Erythroblast (primary cell): Measurements from ENCODE around the gene RAP1GAP2.

Source experiments
- DNase-seq, 2 experiments: peaks; one replicate each; lab custom pipeline; 2025; lab: John Stamatoyannopoulos, UW
- GATA1 ChIP-seq: IDR thresholded peaks from 2 replicates; pipeline ENCODE4 v1.6.1; 2011; ENCODE audit warnings: low read depth, mild to moderate bottlenecking, control low read depth, low read length, moderate library complexity
- POLR2A ChIP-seq: IDR thresholded peaks from 2 replicates; pipeline ENCODE4 v1.6.1; 2011; ENCODE audit warnings: mild to moderate bottlenecking, low read length

The RAP1GAP2 gene

DNA sequence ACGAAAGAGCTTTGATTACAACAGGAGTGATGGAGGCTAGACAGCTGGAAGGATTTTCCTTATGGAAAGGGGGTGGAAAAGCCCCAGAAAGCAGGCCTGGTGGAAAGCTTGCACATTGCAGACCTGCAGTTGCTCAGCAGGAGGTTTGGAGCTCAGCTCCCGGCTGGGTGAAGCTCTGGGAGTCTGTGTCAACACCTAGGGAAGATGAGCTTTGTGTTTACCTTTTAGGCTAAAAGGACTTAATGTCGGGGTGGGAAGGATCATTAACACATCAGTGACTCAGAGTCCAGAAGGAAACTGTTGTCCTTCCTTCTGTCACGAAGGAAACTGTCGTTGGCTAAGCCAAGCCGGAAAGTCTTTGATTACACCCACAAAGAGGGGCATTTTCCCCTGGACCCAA is 48.2 kb downstream of the RAP1GAP2 start:
- TF ChIP-seq POLR2A (no peak), GATA1 (no peak)
- DNase-seq = no peak

DNA sequence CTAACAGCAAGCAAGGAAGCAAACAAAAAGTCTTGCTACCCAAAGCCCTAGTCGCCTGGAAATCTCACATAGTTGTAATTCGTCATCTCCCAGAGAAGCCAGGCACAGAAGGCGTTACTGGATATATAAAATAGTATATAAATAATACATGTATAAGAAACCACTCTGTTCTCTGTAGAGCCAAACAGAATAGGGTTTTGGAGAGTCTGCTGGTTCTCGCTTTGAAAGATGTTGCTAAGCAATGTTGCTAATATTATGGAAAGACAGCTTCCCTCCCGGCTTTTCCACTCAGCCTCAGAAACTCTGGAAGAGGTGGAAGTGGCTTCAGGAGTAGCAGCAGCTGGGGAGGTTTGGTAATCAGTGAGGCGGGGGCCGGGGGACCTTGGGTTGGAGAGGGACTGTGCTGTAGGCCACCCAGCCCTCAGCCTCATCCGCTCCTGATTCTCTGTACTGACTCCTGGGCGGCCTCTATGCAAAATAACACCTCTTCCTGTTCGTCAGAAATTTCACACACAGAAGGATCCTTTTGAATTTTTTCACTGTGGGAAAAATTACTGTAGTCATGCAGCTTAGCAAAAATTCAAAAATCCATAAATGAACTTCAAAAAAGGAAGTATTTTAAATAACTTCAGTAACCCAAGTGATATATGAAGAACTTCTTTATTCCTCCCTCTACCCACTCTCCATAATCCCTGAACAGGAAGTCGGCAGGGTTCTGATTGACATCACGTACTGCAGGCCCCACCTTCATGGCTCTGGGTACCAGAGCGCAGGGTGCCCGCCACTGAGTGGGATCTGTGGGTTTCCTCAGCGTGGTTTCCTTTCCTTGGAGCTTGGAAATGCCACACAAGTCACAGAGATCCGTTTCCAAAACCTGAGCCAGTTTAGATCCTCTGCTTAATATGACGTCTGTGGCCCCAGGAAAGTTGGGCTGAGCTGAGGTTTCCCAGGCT is 51.4 kb downstream of the RAP1GAP2 start:
- no peak for TF ChIP-seq POLR2A
- DNase-seq = no peak

DNA sequence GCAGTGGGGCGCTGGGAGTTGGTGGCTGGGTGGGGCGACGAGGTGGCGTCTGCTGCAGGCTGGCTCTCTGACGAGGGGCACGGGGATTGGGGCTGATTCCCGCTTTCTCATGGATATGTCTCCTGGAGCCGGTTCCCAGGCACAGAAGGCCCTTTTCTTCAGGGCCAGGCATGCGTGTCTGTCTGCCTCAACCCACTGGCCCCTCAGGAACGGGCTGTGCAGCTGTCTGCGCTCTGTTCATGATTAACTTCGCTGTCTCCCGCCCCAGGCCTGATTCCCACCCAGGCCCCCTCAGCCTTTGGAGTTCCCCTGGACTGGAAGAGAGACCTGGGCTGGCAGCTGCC is 53.1 kb downstream of the RAP1GAP2 start:
- no peak for DNase-seq

DNA sequence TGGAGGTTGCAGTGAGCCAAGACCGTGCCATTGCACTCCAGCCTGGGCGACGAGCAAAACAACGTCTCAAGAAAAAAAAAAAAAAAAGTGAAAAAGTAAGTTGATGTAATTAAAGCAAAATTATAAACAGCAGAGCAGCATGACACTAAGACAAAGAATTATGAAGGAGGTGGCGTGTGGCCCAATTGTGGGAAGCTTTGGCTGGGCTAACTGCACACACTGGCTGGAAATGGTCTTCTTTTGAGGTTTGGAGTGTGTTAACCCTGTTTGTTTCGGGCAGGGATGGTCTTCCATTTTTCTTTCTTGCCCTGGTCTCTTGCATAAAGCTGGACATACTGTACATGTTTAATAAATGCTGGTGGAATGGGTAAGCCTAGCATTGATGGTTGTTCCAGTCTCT is 54.8 kb downstream of the RAP1GAP2 start:
- DNase-seq = no peak
- no peak for TF ChIP-seq POLR2A
- no peak for TF ChIP-seq GATA1

More for the DNA sequence above, 53.1 kb downstream of the RAP1GAP2 start:
- TF ChIP-seq POLR2A (no peak), GATA1 (no peak)

DNA sequence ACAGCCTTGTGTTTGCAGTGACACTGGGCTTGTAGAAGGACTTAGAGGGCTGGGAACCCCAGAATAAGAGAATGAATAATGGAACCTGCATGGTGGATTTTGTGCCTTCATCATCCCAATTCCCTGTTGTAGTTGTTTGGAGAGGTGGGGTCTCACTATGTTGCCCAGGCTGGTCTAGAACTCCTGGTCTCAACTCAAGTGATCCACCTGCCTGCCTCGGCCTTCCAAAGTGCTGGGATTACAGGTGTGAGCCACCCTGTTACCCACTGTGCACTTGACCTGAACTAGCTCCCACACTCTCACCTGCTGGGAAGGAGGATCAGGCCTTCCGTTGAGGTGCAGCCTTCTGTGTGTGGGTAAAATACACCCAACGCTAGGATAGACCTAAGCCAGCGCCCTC is 55.4 kb downstream of the RAP1GAP2 start:
- TF ChIP-seq GATA1 (no peak), POLR2A (no peak)
- no peak for DNase-seq

DNA sequence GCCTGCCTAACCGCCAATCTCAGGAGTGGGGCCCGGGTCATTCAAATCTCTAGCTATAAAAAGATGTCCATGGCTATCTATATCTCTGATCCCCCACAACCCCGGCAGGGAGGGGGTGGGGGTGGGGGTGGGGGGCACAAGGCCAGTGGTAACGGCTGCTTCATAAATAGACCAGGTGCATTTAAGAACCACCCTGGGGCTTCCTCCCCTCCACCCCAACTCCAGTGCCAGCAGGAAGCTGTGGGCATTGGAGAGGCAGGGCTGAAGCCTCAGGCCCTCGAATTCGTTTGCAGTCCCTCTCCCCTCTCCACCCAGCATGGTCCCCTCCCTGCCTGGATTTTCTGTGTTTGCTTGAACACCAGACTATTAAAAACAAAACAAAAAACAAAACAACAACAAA is 56.0 kb downstream of the RAP1GAP2 start:
- DNase-seq = no peak
- TF ChIP-seq POLR2A (no peak), GATA1 (no peak)

DNA sequence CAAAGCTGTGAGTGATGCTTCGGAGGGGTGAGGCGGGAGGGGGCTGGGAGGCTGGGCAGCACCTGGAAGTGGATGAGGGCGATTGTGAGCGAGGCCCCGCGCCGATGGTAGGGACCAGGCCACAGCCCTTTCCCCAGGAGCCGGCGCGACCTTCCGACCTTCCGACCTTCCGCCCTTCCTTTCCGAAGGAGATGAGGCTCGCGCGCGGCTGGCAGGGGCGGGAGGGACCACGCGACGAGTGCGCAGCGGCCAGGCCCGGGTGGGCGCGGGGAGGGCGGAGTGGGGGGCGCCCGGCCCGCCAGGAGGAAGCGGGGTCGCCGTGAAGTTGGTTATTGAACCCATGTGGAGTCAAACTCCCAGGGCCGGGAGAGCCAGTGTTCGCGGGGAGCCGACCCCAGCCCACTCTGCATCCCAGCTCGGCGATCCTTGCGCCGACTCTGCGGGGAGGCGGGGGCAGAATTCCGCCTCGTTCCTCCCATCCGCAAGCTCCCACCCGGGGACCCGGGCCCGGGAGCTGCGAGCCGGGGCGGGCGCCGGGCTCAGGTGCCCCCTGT is 56.6 kb downstream of the RAP1GAP2 start:
- DNase-seq = no peak
- TF ChIP-seq GATA1 (no peak), POLR2A (no peak)

DNA sequence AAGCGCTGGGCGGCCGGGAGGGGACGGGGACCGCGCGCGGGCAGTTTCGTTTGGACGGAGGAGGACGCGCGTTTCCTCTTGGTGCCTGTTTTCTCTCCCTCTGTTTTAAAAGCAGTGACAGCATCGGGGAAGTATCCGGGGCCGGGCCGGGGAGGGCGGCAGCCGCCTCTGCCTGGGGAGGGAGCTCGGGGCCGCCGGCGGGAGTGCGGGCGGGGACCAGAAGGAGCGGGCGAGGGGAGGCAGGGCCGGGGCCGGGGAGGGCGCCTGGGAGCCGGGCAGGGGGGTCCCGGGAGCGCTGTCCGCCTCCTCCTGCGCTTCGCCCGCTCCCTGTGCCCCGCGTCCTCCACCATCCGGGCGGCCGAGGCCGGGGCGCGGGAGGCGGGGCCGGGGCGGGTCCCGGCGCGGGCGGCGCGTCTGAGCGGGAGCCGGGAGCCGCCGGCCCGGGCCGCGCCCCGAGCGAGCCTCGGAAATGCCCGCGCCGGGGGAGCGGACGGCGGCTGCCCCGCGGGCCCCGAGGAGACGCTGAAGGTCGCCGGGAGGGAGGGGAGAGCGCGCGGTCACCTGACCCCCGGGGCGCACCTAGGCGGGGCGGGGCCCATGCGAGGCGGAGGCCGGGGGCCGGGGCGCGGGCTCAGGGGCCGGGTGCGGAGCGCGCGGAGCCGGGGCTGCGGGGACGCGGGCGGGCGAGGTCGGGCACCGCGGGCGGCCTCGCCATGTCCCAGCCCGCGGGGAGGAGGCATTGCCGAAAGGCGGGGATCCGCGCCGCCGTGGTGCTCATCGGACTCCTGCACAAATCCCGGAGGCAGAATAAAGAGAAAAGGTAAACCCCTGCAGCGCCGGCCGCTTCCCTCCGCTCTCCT is 57.3 kb downstream of the RAP1GAP2 start:
- DNase-seq = no peak
- TF ChIP-seq POLR2A = no peak
- no peak for TF ChIP-seq GATA1

DNA sequence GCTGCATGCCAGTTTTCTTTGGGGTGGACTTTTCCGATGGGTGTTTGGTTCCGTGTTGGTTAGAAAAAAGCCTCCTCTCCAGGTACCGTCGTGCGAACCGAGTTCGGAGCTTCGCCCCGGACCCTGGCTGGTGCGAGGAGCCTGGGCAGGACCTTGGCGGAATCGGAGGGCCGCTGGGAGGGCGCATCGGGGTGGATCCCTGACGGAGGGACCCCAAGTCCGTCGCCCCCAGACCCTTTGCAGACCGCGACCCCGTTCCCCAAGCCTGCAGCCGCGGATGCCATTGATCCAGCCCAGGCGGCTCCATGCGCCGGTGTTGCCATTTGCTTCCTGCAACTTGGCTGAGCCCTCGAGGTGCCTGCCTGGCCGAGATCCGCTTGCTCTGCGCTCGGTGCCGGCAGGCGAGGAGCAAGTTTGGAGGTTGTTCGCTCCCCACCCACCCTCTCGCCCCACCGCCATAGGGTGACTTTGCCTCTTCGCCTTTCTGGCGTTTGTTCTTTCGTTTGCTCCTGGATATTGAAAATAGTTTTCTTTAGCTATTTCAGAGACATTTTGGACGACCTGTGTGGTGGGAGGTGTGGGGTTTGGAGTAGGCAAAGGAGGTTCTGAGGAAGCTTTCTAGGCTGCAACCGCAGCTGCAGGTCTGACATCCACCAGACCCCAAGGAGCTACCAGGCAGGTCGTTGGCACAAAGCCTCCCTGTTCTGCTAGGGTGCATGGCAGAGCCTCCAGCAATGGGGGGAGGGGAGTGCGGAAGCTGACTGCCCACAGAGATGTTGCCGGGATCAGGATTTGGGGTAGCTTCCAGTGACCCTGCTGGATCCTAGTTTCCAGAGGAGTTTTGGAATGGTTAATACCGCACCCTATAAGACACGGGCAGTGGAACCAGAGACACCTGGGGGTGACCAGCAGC is 58.2 kb downstream of the RAP1GAP2 start:
- DNase-seq = no peak

DNA sequence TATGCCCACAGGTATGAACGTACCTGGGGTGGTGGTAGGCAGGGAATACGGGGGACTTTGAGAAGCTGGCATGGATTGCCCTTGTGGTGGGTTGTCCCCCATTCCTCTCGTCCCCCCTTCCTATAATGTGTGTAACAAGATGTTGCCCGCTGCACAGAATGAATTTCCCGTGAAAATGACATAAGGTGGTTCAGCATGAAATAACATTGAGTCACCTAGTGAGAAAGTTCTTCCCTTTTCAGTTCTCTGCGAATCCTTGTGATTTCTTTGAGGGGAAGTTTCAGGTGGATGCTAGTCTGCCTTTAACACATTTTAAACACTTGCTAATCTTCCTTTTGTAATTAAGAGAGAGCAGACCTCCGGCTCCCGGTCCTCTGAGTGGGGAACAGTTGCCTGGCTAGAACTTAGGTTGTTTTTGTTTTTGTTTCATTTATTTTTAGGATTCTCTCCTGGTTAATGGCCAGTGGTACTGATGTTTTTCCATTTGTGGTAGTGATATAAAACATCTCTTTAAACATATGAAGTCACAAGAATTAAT is 58.9 kb downstream of the RAP1GAP2 start:
- TF ChIP-seq POLR2A (no peak), GATA1 (no peak)
- DNase-seq = no peak

More for the DNA sequence above, 58.2 kb downstream of the RAP1GAP2 start:
- no peak for TF ChIP-seq GATA1
- no peak for TF ChIP-seq POLR2A

DNA sequence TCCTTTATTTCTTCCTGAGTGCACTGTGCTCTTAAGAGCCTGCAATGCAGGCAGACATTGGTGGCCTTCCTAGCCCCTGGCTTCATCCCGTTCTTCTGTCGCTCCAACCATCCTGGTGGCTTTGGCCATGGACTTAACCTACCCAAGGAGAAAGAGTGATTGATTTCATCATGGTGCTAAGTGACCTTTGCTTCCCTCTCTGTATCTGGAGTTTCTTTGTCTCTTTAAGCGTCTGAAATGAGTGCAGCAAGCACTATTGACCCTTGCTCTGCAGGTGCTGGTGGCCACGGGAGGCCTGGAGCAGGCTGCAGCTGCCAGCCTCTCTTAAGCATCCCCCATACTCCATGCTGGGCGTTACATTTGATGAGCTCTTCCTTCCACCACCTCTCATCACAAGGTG is 60.5 kb downstream of the RAP1GAP2 start:
- TF ChIP-seq POLR2A = no peak
- no peak for TF ChIP-seq GATA1
- no peak for DNase-seq

DNA sequence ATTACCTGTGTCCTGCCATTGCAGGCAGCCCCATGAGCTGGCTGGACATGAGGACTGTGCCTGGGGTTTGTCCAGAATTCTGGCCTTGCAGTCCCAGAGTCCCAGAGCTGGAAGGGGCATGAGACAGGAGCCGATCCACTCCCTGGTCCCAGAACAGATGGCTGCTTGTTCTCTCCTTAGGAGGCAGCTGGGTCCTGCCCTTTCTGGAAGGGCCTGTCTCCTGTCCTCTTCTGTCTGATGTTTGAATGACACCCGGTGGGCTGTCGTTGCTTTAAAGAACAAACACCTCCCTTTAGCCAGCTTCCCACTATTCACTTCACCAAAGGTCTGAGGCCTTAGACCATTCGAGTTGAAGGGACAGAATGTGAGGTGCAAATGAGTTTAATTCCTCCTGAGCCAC is 63.8 kb downstream of the RAP1GAP2 start:
- no peak for DNase-seq
- TF ChIP-seq GATA1 (no peak), POLR2A (no peak)

DNA sequence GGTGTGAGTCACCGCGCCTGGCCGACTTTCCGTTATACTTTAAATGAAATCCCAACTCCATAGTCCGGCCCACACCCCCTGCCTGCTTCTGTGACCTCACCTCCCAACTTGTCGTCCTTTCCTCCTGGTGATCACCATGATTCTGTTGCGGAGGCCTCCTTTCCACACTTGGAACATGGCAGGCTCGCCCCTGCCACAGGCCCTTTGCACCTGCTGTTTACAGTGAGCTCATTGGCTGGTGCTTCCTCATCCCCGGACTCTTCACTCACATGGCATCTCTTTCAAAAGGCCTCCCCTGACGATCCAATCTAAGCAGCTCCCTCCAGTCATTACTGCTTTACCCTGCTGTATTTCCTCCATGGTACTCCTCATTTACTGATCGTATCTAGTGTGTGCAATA is 64.6 kb downstream of the RAP1GAP2 start:
- no peak for TF ChIP-seq POLR2A
- TF ChIP-seq GATA1 = no peak
- no peak for DNase-seq
